ENCODE measurements around the gene MYO5A.

The MYO5A gene

DNA sequence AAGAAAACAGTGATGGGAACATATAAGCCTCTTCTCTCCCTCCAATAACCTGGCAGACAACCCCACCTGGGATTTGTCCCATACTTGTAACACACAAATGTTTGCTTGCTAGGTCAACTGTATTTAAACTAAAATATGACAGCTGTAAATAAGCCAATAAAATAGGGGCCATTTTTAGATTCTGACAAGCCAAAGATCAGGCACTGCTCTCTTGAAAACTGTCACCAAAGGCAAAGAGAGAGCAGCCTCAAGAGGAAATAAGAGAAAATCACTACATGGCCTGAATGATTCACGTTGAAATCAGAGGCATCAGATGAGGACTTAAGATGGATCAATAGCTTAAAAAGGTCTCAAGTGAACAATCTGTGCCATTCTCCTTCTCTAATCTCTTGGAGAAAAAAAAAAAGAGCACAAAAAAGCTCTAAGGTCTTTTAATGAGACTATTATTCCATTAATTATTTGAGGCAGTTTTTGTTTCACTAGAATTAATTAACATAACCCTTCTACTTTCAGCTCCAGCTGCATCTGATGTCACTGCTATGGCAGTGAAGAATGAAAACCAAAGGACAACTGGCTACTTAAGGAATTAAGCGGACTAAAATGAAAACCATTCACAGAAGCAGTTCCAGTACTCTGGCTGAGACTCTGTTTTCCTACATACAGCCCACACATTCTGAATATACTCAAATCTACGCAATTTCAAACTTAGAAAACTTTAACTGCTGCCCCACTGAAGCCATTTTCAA lies 19.0 kb downstream of the MYO5A start:
- DNase-seq, result no peak
- H3K9me2 ChIP-seq (replicated peaks; ENCODE audit: insufficient read depth, low read length), result no peaks in the 10 kb centered on the region
- no peaks in the 10 kb centered on the region for H3K27me3 ChIP-seq (replicated peaks; ENCODE audit: insufficient read depth, low read length)
- H3F3A ChIP-seq (ENCODE audit: insufficient read depth, low read length), result peaks cover 28% of the 10 kb centered on the region
- H2AFZ ChIP-seq (ENCODE audit: low read length), result no peak overlapping the region
- H3K9me3 ChIP-seq (replicated peaks; ENCODE audit: insufficient read depth, low read length), result no peaks in the 10 kb centered on the region
- TF ChIP-seq, protein P1, sequence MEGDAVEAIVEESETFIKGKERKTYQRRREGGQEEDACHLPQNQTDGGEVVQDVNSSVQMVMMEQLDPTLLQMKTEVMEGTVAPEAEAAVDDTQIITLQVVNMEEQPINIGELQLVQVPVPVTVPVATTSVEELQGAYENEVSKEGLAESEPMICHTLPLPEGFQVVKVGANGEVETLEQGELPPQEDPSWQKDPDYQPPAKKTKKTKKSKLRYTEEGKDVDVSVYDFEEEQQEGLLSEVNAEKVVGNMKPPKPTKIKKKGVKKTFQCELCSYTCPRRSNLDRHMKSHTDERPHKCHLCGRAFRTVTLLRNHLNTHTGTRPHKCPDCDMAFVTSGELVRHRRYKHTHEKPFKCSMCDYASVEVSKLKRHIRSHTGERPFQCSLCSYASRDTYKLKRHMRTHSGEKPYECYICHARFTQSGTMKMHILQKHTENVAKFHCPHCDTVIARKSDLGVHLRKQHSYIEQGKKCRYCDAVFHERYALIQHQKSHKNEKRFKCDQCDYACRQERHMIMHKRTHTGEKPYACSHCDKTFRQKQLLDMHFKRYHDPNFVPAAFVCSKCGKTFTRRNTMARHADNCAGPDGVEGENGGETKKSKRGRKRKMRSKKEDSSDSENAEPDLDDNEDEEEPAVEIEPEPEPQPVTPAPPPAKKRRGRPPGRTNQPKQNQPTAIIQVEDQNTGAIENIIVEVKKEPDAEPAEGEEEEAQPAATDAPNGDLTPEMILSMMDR (IDR thresholded peaks at IDR 0.05; ENCODE audit: low read length), result no peak
- TF ChIP-seq EZH2 (optimal IDR thresholded peaks at IDR 0.05; ENCODE audit: low read depth, low read length) (no peak), EZH2phosphoT487 (IDR thresholded peaks at IDR 0.05; ENCODE audit: low read length) (no peak)
- H3K36me3 ChIP-seq (replicated peaks; ENCODE audit: insufficient read depth, low read length), result no peaks in the 10 kb centered on the region
- H4K20me1 ChIP-seq (ENCODE audit: insufficient read depth, low read length), result no peaks in the 10 kb centered on the region
- no peak overlapping the region for H3K9ac ChIP-seq (ENCODE audit: low read length)
- H3K4me3 ChIP-seq (ENCODE audit: low read length), result no peak overlapping the region
- peak overlapping the region; percentile 14; the same call in 1 of the 2 replicates for H3K4me2 ChIP-seq (ENCODE audit: low read depth, low read length)
- H3K4me1 ChIP-seq (ENCODE audit: low read length), result peaks cover 62% of the 10 kb centered on the region
- peak overlapping the region; percentile 31; the same call in 1 of the 2 replicates for H3K27ac ChIP-seq (ENCODE audit: low read length)
- H3K79me2 ChIP-seq (ENCODE audit: low read length), result peaks cover 97% of the 10 kb centered on the region

DNA sequence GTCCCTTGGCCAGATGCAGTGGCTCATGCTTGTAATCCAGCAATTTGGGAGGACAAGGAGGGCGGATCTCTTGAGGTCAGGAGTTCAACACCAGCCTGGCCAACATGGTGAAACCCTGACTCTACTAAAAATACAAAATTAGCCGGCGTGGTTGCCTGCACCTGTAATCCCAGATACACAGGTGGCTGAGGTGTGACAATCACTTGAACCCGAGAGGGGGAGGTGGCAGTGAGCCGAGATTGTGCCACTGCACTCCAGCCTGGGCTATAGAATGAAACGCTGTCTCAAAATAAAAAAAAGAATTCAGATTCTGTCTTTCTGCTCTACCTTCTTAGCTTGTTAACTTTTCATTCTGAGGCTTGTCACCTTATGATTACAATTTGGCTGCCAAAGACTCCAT lies 22.1 kb downstream of the MYO5A start:
- Histone ChIP-seq H3K36me3 (replicated peaks; ENCODE audit: insufficient read depth, low read length) (no peaks in the 10 kb centered on the region), H3K4me2 (ENCODE audit: low read depth, low read length) (peak overlapping the region; percentile 79), H3K4me3 (ENCODE audit: low read length) (peak overlapping the region; percentile 20), H3K27me3 (replicated peaks; ENCODE audit: insufficient read depth, low read length) (no peaks in the 10 kb centered on the region), H3K9me2 (replicated peaks; ENCODE audit: insufficient read depth, low read length) (no peaks in the 10 kb centered on the region), H3K79me2 (ENCODE audit: low read length) (peaks cover 99% of the 10 kb centered on the region), H4K20me1 (ENCODE audit: insufficient read depth, low read length) (no peaks in the 10 kb centered on the region), H3K9ac (ENCODE audit: low read length) (peak overlapping the region; percentile 66), H3K27ac (ENCODE audit: low read length) (peak overlapping the region; percentile 88), H3K4me1 (ENCODE audit: low read length) (peaks cover 79% of the 10 kb centered on the region), H3F3A (ENCODE audit: insufficient read depth, low read length) (peaks cover 41% of the 10 kb centered on the region), H2AFZ (ENCODE audit: low read length) (no peak overlapping the region), H3K9me3 (replicated peaks; ENCODE audit: insufficient read depth, low read length) (no peaks in the 10 kb centered on the region)
- TF ChIP-seq, protein P1 (IDR thresholded peaks at IDR 0.05; ENCODE audit: low read length), result no peak
- no peak for TF ChIP-seq EZH2phosphoT487 (IDR thresholded peaks at IDR 0.05; ENCODE audit: low read length)
- no peak for TF ChIP-seq EZH2 (optimal IDR thresholded peaks at IDR 0.05; ENCODE audit: low read depth, low read length)
- DNase-seq, result peak; percentile 88

DNA sequence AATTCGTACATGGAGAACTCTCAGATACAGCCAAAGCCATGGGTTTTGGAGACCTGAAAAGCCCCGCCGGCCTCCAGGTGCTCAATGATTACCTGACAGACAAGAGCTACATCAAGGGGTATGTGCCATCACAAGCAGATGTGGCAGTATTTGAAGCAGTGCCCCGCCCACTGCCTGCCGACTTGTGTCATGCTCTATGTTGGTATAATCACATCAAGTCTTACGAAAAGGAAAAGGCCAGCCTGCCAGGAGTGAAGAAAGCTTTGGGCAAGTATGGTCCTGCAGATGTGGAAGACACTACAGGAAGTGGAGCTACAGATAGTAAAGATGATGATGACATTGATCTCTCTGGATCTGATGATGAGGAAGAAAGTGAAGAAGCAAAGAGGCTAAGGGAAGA lies 23.5 kb downstream of the MYO5A start:
- no peaks in the 10 kb centered on the region for H3K27me3 ChIP-seq (replicated peaks; ENCODE audit: insufficient read depth, low read length)
- H3K9me3 ChIP-seq (replicated peaks; ENCODE audit: insufficient read depth, low read length), result no peaks in the 10 kb centered on the region
- H3K4me3 ChIP-seq (ENCODE audit: low read length), result no peak overlapping the region
- H3K27ac ChIP-seq (ENCODE audit: low read length), result peak overlapping the region; percentile 85; the same call in 1 of the 2 replicates
- H3K79me2 ChIP-seq (ENCODE audit: low read length), result peaks cover 99% of the 10 kb centered on the region
- H3K9ac ChIP-seq (ENCODE audit: low read length), result no peak overlapping the region
- peak overlapping the region; percentile 86; the same call in 1 of the 2 replicates for H3K4me2 ChIP-seq (ENCODE audit: low read depth, low read length)
- no peak for TF ChIP-seq EZH2 (optimal IDR thresholded peaks at IDR 0.05; ENCODE audit: low read depth, low read length)
- TF ChIP-seq, protein P1 (IDR thresholded peaks at IDR 0.05; ENCODE audit: low read length), result no peak
- TF ChIP-seq EZH2phosphoT487 (IDR thresholded peaks at IDR 0.05; ENCODE audit: low read length), result no peak
- no peak overlapping the region for H2AFZ ChIP-seq (ENCODE audit: low read length)
- H3K4me1 ChIP-seq (ENCODE audit: low read length), result peaks cover 65% of the 10 kb centered on the region
- no peaks in the 10 kb centered on the region for H4K20me1 ChIP-seq (ENCODE audit: insufficient read depth, low read length)
- DNase-seq, result peak; percentile 52
- H3K9me2 ChIP-seq (replicated peaks; ENCODE audit: insufficient read depth, low read length), result no peaks in the 10 kb centered on the region
- no peaks in the 10 kb centered on the region for H3K36me3 ChIP-seq (replicated peaks; ENCODE audit: insufficient read depth, low read length)
- H3F3A ChIP-seq (ENCODE audit: insufficient read depth, low read length), result peaks cover 41% of the 10 kb centered on the region

Measured in MM.1S (cell line).